K562 (cell line): ENCODE measurements around the gene REP15. TPM values are rescaled to one million over a fixed set of nuclear protein-coding genes. Genes with fewer than 3 reads are reported as not detected.
"Not testable (repeated sequence)": the region's sequence is repeated elsewhere in the genome, so short reads cannot be mapped to it uniquely, and the experiment has no call there.

ENCODE experiments used
- ATAC-seq: fragments of 200-7000 bp; cut with Tn5 transposase; 3 replicates; pipeline ENCODE4 v1.9.1; 2020; ENCODE audit warnings: moderate library complexity
- BruUV-seq: library from RNA; stranded (reverse); fragments of 400-500 nt; replicated peaks from 2 replicates; lab custom pipeline; 2021; lab: Mats Ljungman, UMichigan
- CTCF ChIA-PET: fragments of 300-600 bp; formaldehyde crosslinking; extraction: SDS; loops from one replicate; lab custom pipeline; 2021; ENCODE audit warnings: low intra/inter-chr PET ratio; lab: Yijun Ruan, JAX
- POLR2A ChIA-PET: fragments of 300-600, 350-650 bp; sonication (Branson Sonifier 250); formaldehyde crosslinking; extraction: SDS; loops from one replicate; lab custom pipeline; 2021; ENCODE audit warnings: antibody characterized with exemption, inconsistent platforms; lab: Yijun Ruan, JAX
- DNase-seq, 4 experiments: peaks; one replicate each; pipeline versions ENCODE4 v3.0.0 to v3.0.0-alpha.2; 2011 to 2018; ENCODE audit warnings: low spot score in 3 of 4, mixed read lengths in 3 of 4; ENCODE audit errors: extremely low read depth in 1 of 4
- FAIRE-seq: peaks from 2 replicates; lab custom pipeline; 2011; peaks lifted over from hg19 to GRCh38; lab: Jason Lieb, UNC
- H2AFZ ChIP-seq: 2 replicates; pipeline ENCODE4 v1.6.0; 2011; ENCODE audit warnings: low read depth, low read length, control low read depth, inconsistent platforms
- H3K27ac ChIP-seq: fragments of 200-600 bp; 3 replicates; pipeline ENCODE4 v1.8.0; 2011; ENCODE audit warnings: low read depth, mild to moderate bottlenecking, control low read depth, inconsistent platforms, low read length, moderate library complexity, mixed read lengths; ENCODE audit errors: extremely low read depth
- H3K27me3 ChIP-seq, 2 experiments: fragments of 300-600 bp in 1 of 2; 2 replicates in 1 of 2; 3 replicates in 1 of 2; pipeline versions ENCODE4 v1.6.0 to v1.8.0; 2011; ENCODE audit warnings: inconsistent platforms in 2 of 2, low read length in 2 of 2, mild to moderate bottlenecking in 1 of 2, mixed read lengths in 1 of 2, moderate library complexity in 1 of 2; ENCODE audit not compliant: control insufficient read depth in 2 of 2, insufficient read depth in 2 of 2
- H3K36me3 ChIP-seq: fragments of 300-600 bp; 3 replicates; pipeline ENCODE4 v1.8.0; 2011; ENCODE audit warnings: mild to moderate bottlenecking, low read length, inconsistent platforms; ENCODE audit not compliant: control insufficient read depth, insufficient read depth
- H3K4me1 ChIP-seq, 2 experiments: fragments of 200-600 bp in 1 of 2; replicated peaks in 1 of 2; 2 replicates in 1 of 2; 3 replicates in 1 of 2; pipeline versions ENCODE4 v1.5.1 to v1.8.0; 2011; ENCODE audit warnings: inconsistent platforms in 2 of 2, low read length in 2 of 2, mild to moderate bottlenecking in 1 of 2, mixed read lengths in 1 of 2, moderate library complexity in 1 of 2; ENCODE audit not compliant: control insufficient read depth in 2 of 2, insufficient read depth in 2 of 2
- H3K4me2 ChIP-seq: 2 replicates; pipeline ENCODE4 v1.6.1; 2011; ENCODE audit warnings: low read length, control low read depth, inconsistent platforms, mixed read lengths; ENCODE audit not compliant: insufficient read depth
- H3K4me3 ChIP-seq: fragments of 200-600 bp; sonication (generic), shearing (Covaris generic); 2 replicates; pipeline ENCODE4 v1.5.1; 2016; ENCODE audit warnings: control low read depth, inconsistent platforms
- H3K79me2 ChIP-seq: fragments of 200-600 bp; 3 replicates; pipeline ENCODE4 v1.8.0; 2011; ENCODE audit warnings: low read length, inconsistent platforms; ENCODE audit not compliant: control insufficient read depth, insufficient read depth
- H3K9ac ChIP-seq, 2 experiments: 2 replicates each; pipeline versions ENCODE4 v1.6.0 to v1.6.1; 2011; ENCODE audit warnings: low read depth in 2 of 2, low read length in 2 of 2, control low read depth in 1 of 2, inconsistent platforms in 1 of 2, mild to moderate bottlenecking in 1 of 2, mixed read lengths in 1 of 2; ENCODE audit not compliant: insufficient read depth in 1 of 2
- H3K9me1 ChIP-seq: one replicate; pipeline ENCODE4 v1.6.0; 2011; ENCODE audit warnings: inconsistent platforms, mild to moderate bottlenecking, low read length, moderate library complexity; ENCODE audit not compliant: control insufficient read depth, insufficient read depth
- H3K9me3 ChIP-seq: replicated peaks from 2 replicates; pipeline ENCODE4 v1.5.1; 2011; ENCODE audit warnings: low read depth, low read length, inconsistent platforms; ENCODE audit not compliant: control insufficient read depth, insufficient read depth
- H4K20me1 ChIP-seq: replicated peaks from 2 replicates; pipeline ENCODE4 v1.6.1; 2011; ENCODE audit warnings: low read length, inconsistent platforms, mixed read lengths; ENCODE audit not compliant: control insufficient read depth, insufficient read depth
- DNMT1 ChIP-seq: fragments of 450-650 bp; IDR thresholded peaks from 2 replicates; pipeline ENCODE4 v1.6.1; 2016; ENCODE audit warnings: antibody characterized with exemption, mild to moderate bottlenecking
- HCFC1 ChIP-seq: IDR thresholded peaks from 2 replicates; pipeline ENCODE4 v1.6.1; 2012; ENCODE audit warnings: low read depth, low read length, improper control_type of control experiment
- HLTF ChIP-seq: fragments of 450-650 bp; IDR thresholded peaks from 2 replicates; pipeline ENCODE4 v1.6.1; 2016
- ZFPM2 ChIP-seq: fragments of 250-450 bp; sonication (Bioruptor Pico); IDR thresholded peaks from 2 replicates; pipeline ENCODE4 v1.5.1; 2022; ENCODE audit warnings: mild to moderate bottlenecking
- WGBS: fragments of 100-300 bp; shearing (Covaris generic); methylation state at CpG from one replicate; pipeline ENCODE4 v1.1.6; 2016; ENCODE audit warnings: low coverage, mixed read lengths; ENCODE audit not compliant: insufficient coverage; ENCODE audit errors: missing lambda C conversion rate; 5-methylcytosine and 5-hydroxymethylcytosine counted together
- in situ Hi-C: fragments of 300-500 bp; cut with MboI; formaldehyde crosslinking; loops from 4 replicates; pipeline ENCODE4 v1.15.0; 2018; ENCODE audit warnings: inconsistent platforms, mixed read lengths
- intact Hi-C: fragments of 100-400 bp; cut with micrococcal nuclease; formaldehyde crosslinking; loops from 2 replicates; pipeline ENCODE4 v1.14.2; 2022
- polyA plus RNA-seq, 8 experiments: library from polyadenylated mRNA; depleted of rRNA in 4 of 8; stranded (reverse) in 5 of 8; unstranded in 3 of 8; fragments of >200 nt; fragmentation: Nextera tagmentation in 2 of 8; fragmentation: Illumina TruSeq in 1 of 8; extraction: Ambion mirVana in 2 of 8; extraction: Trizol in 1 of 8; gene quantifications; 2 replicates each; pipeline versions ENCODE4 v1.2.1 to v1.2.3, GENCODE V29; 2011 to 2014; ENCODE audit warnings: inconsistent platforms in 1 of 8, missing spikeins in 1 of 8
- total RNA-seq, 7 experiments: library from RNA; depleted of rRNA in 6 of 7; stranded (reverse); fragments of >200 nt in 6 of 7; fragmentation: Illumina TruSeq in 2 of 7; extraction: Trizol in 2 of 7; gene quantifications; 2 replicates each; pipeline versions ENCODE4 v1.2.1 to v1.2.3, GENCODE V29; 2011 to 2021; ENCODE audit warnings: low replicate concordance in 1 of 7

REP15 gene
- total and polyA plus RNA-seq, 9 of the 15 experiments (the other 6 are each of a cell fraction or from before 2014, with no cell fraction given): not detected

GRCh38 chr12:27733791-27734190 is 37.5 kb downstream of the REP15 start:
- ATAC-seq: no peak
- CTCF ChIA-PET: interaction anchor here (1.1 to 2.3 kb wide), 5 partner anchors 87 to 1139 kb away, joined by 3 to 20 read pairs (median 4); no protein-coding TSS in a partner anchor

GRCh38 chr12:27734321-27734720 is 38.1 kb downstream of the REP15 start:
- H3K4me1 ChIP-seq, DNase-seq, H3K27me3 ChIP-seq, H4K20me1 ChIP-seq, H3K27ac ChIP-seq, H3K9me3 ChIP-seq, H3K4me3 ChIP-seq, ATAC-seq, H3K4me2 ChIP-seq, H3K79me2 ChIP-seq, H3K9ac ChIP-seq, BruUV-seq, H2AFZ ChIP-seq, in situ Hi-C loops, H3K9me1 ChIP-seq, FAIRE-seq: not testable (repeated sequence)
- WGBS: 93% methylated on average over 8 of the region's 9 CpGs
- H3K36me3 ChIP-seq: peaks cover 82% of the 10 kb centered on the region
- ChIA-PET CTCF (interaction anchor here (1.1 to 2.3 kb wide), 3 partner anchors 87 to 1138 kb away, joined by 3 to 20 read pairs (median 12); no protein-coding TSS in a partner anchor), POLR2A (interaction anchor here (1.0 to 1.5 kb wide), 2 partner anchors 45 to 206 kb away, joined by 3 to 4 read pairs; partner anchors contain the start of genes KLHL42 and MANSC4)
- intact Hi-C loops: loop anchor here (10.0 kb wide), 2 partner anchors 440 to 1140 kb away; no protein-coding TSS in a partner anchor

More at GRCh38 chr12:27733791-27734190, 37.5 kb downstream of the REP15 start:
- no peak for DNase-seq
- no TSS peak for BruUV-seq
- in situ Hi-C loops: no loop called here
- H3K4me3 ChIP-seq: no peak overlapping the region
- H3K9me3 ChIP-seq: no peaks in the 10 kb centered on the region
- POLR2A ChIA-PET: interaction anchor here (1.5 kb wide), 1 partner anchor 46 kb away, joined by 4 read pairs; the partner anchor contains the start of genes KLHL42 and MANSC4
- TF ChIP-seq HLTF (no peak), HCFC1 (no peak), ZFPM2 (no peak), DNMT1 (no peak)
- TF ChIP-seq, all 486 proteins: peak for 0
- no peak overlapping the region for H3K27ac ChIP-seq
- H3K79me2 ChIP-seq: peaks cover 8% of the 10 kb centered on the region; the same call in 2 of the 3 replicates
- no peak for FAIRE-seq
- H4K20me1 ChIP-seq: no peaks in the 10 kb centered on the region
- 100% methylated on average over 1 of the region's 1 CpG for WGBS
- no peaks in the 10 kb centered on the region for H3K9me1 ChIP-seq
- H2AFZ ChIP-seq: no peak overlapping the region
- H3K36me3 ChIP-seq: peaks cover 82% of the 10 kb centered on the region
- no peak overlapping the region for H3K9ac ChIP-seq
- no peaks in the 10 kb centered on the region for H3K4me1 ChIP-seq
- no peaks in the 10 kb centered on the region for H3K27me3 ChIP-seq
- H3K4me2 ChIP-seq: no peak overlapping the region
- intact Hi-C loops: loop anchor here (1.0 to 10.0 kb wide), 4 partner anchors 87 to 1141 kb away; no protein-coding TSS in a partner anchor
